Breast epithelium (tissue), 4 donors: Measurements from ENCODE around the gene VAV3. TPM values are rescaled to one million over a fixed set of nuclear protein-coding genes. Genes with fewer than 3 reads are reported as not detected.

Source experiments
- DNase-seq, 2 donors: peaks; one replicate each; pipeline ENCODE4 v3.0.0-alpha.2; 2019; ENCODE audit warnings: low spot score in 2 of 2
- H3K27ac ChIP-seq, 2 donors: fragments of 200-600 bp; sonication (generic) in 1 of 2; one replicate each; pipeline ENCODE4 v1.5.1; 2016 to 2019; ENCODE audit warnings: mild to moderate bottlenecking in 1 of 2
- H3K27me3 ChIP-seq, 2 donors: fragments of 200-600 bp; sonication (generic) in 1 of 2; one replicate each; pipeline versions ENCODE4 v1.5.1 to v1.6.0; 2017 to 2019; ENCODE audit warnings: control low read depth in 1 of 2, mild to moderate bottlenecking in 1 of 2
- H3K36me3 ChIP-seq: fragments of 200-600 bp; one replicate; pipeline ENCODE4 v1.5.1; 2019
- H3K4me1 ChIP-seq, 2 donors: fragments of 200-600 bp; sonication (generic); one replicate each; pipeline ENCODE4 v1.5.1; 2016 to 2019; ENCODE audit warnings: control low read depth in 1 of 2
- H3K4me3 ChIP-seq, 3 donors: fragments of 200-600 bp; sonication (generic); 1 replicate in 2 of 3; 2 replicates in 1 of 3; pipeline ENCODE4 v1.5.1; 2016 to 2019; ENCODE audit warnings: mild to moderate bottlenecking in 3 of 3, moderate library complexity in 2 of 3
- H3K9me3 ChIP-seq, 2 donors: fragments of 200-600 bp; sonication (generic) in 1 of 2; one replicate each; pipeline ENCODE4 v1.5.1; 2016 to 2019; ENCODE audit warnings: control low read depth in 1 of 2
- CTCF ChIP-seq, 3 donors: fragments of 450-650 bp; IDR thresholded peaks; one replicate each; pipeline ENCODE4 v1.5.1; 2016 to 2017; ENCODE audit warnings: antibody characterized with exemption in 3 of 3, mild to moderate bottlenecking in 3 of 3, moderate library complexity in 3 of 3
- POLR2A ChIP-seq: fragments of 450-650 bp; IDR thresholded peaks from one replicate; pipeline ENCODE4 v1.6.1; 2016; ENCODE audit warnings: antibody characterized with exemption, mild to moderate bottlenecking, moderate library complexity
- POLR2AphosphoS5 ChIP-seq, 3 donors: sonication (generic); formaldehyde crosslinking; IDR thresholded peaks; one replicate each; pipeline ENCODE4 v1.6.1; 2017; ENCODE audit warnings: antibody characterized with exemption in 3 of 3
- intact Hi-C: fragments of 100-400 bp; cut with DNase I; formaldehyde crosslinking; loops from one replicate; pipeline ENCODE4 v1.15.1; 2023; ENCODE audit warnings: low total_unique reads
- total RNA-seq, 3 donors: library from RNA; depleted of rRNA; stranded (reverse); fragments of >200 nt; gene quantifications; one replicate each; pipeline ENCODE4 v1.1.0, GENCODE V29; 2016

The VAV3 gene
- total RNA-seq, 3 donors from 2014 or later, result 8.0 to 153 (median 113) TPM

- Histone ChIP-seq H3K4me3 (no peak overlapping the region), H3K4me1 (no peaks in the 10 kb centered on the region), H3K27ac (no peak overlapping the region), H3K36me3 (no peaks in the 10 kb centered on the region), H3K9me3 (no peaks in the 10 kb centered on the region), H3K27me3 (no peaks in the 10 kb centered on the region)
- TF ChIP-seq CTCF (IDR thresholded peaks at IDR 0.05) (no peak), POLR2A (no peak), POLR2AphosphoS5 (IDR thresholded peaks at IDR 0.05) (no peak)
- no peak for DNase-seq
- intact Hi-C loops, result no loop called here
Measured at GRCh38 chr1:107525961-107526360, 439.0 kb downstream of the VAV3 start.

- no peaks in the 10 kb centered on the region for H3K36me3 ChIP-seq
- no peak for DNase-seq
- no peaks in the 10 kb centered on the region for H3K9me3 ChIP-seq
- H3K4me1 ChIP-seq, result no peaks in the 10 kb centered on the region
- no peak for TF ChIP-seq POLR2A
- no peak for TF ChIP-seq POLR2AphosphoS5 (IDR thresholded peaks at IDR 0.05)
- no peak for TF ChIP-seq CTCF (IDR thresholded peaks at IDR 0.05)
- no peak overlapping the region for H3K4me3 ChIP-seq
- intact Hi-C loops, result no loop called here
- no peaks in the 10 kb centered on the region for H3K27me3 ChIP-seq
- no peak overlapping the region for H3K27ac ChIP-seq
Measured at GRCh38 chr1:107525145-107525544, 439.8 kb downstream of the VAV3 start.

GRCh38 chr1:107524301-107524700 is 440.7 kb downstream of the VAV3 start:
- H3K4me1 ChIP-seq, result no peaks in the 10 kb centered on the region
- H3K27ac ChIP-seq, result no peak overlapping the region
- H3K9me3 ChIP-seq, result no peaks in the 10 kb centered on the region
- no peak for TF ChIP-seq POLR2AphosphoS5 (IDR thresholded peaks at IDR 0.05)
- TF ChIP-seq POLR2A, result no peak
- TF ChIP-seq CTCF (IDR thresholded peaks at IDR 0.05), result no peak
- no peak for DNase-seq
- H3K4me3 ChIP-seq, result no peak overlapping the region
- no peaks in the 10 kb centered on the region for H3K27me3 ChIP-seq
- intact Hi-C loops, result no loop called here
- H3K36me3 ChIP-seq, result no peaks in the 10 kb centered on the region

GRCh38 chr1:107523736-107524135 is 441.2 kb downstream of the VAV3 start:
- DNase-seq, result no peak
- TF ChIP-seq POLR2AphosphoS5 (IDR thresholded peaks at IDR 0.05) (no peak), CTCF (IDR thresholded peaks at IDR 0.05) (no peak), POLR2A (no peak)
- H3K4me3 ChIP-seq, result no peak overlapping the region
- H3K4me1 ChIP-seq, result no peaks in the 10 kb centered on the region
- no peaks in the 10 kb centered on the region for H3K27me3 ChIP-seq
- H3K36me3 ChIP-seq, result no peaks in the 10 kb centered on the region
- H3K27ac ChIP-seq, result no peak overlapping the region
- intact Hi-C loops, result no loop called here
- H3K9me3 ChIP-seq, result no peaks in the 10 kb centered on the region

- intact Hi-C loops, result no loop called here
- H3K27ac ChIP-seq, result no peak overlapping the region
- no peaks in the 10 kb centered on the region for H3K4me1 ChIP-seq
- H3K4me3 ChIP-seq, result no peak overlapping the region
- H3K36me3 ChIP-seq, result no peaks in the 10 kb centered on the region
- H3K9me3 ChIP-seq, result no peaks in the 10 kb centered on the region
- DNase-seq, result no peak
- TF ChIP-seq POLR2A (no peak), CTCF (IDR thresholded peaks at IDR 0.05) (no peak)
- no peaks in the 10 kb centered on the region for H3K27me3 ChIP-seq
Measured at GRCh38 chr1:107523061-107523460, 441.9 kb downstream of the VAV3 start.

Other genes starting within 250 kb of the VAV3 start
- 10 to 100 TPM; 40.3 to 53.0 (median 45.1) TPM for gene SLC25A24, start 235.2 kb upstream of the VAV3 start, total RNA-seq